GM20000 (cell line): Measurements from ENCODE around the gene GLYAT.
"Not testable (repeated sequence)": the region's sequence is repeated elsewhere in the genome, so short reads cannot be mapped to it uniquely, and the experiment has no call there.

Source experiments
- DNase-seq: peaks from one replicate; pipeline ENCODE4 v3.0.0; 2012; ENCODE audit warnings: low spot score
- CTCF ChIP-seq: IDR thresholded peaks from 2 replicates; pipeline ENCODE4 v1.5.1; 2012; ENCODE audit warnings: mild to moderate bottlenecking, control low read depth; ENCODE audit errors: extremely low read depth, missing control alignments

GLYAT gene

GRCh38 chr11:58691675-58692074 lies 40.1 kb downstream of the GLYAT start:
- no peak for TF ChIP-seq CTCF
- no peak for DNase-seq

GRCh38 chr11:58688789-58689503 lies 42.8 kb downstream of the GLYAT start:
- no peak for DNase-seq
- no peak for TF ChIP-seq CTCF

GRCh38 chr11:58685973-58686722 lies 45.6 kb downstream of the GLYAT start:
- TF ChIP-seq CTCF = no peak
- DNase-seq = no peak

GRCh38 chr11:58682660-58683059 lies 49.1 kb downstream of the GLYAT start:
- DNase-seq = not testable (repeated sequence)

- DNase-seq = not testable (repeated sequence)
Measured at GRCh38 chr11:58677536-58677935, 54.2 kb downstream of the GLYAT start.

- no peak for TF ChIP-seq CTCF
- no peak for DNase-seq
Measured at GRCh38 chr11:58676563-58677135, 55.1 kb downstream of the GLYAT start.

- TF ChIP-seq CTCF = peak; percentile 92
- DNase-seq = peak; percentile 81
Measured at GRCh38 chr11:58675334-58676155, 56.2 kb downstream of the GLYAT start.

- no peak for TF ChIP-seq CTCF
- DNase-seq = no peak
Measured at GRCh38 chr11:58674609-58675008, 57.1 kb downstream of the GLYAT start.
